Astrocyte (in vitro differentiated cells and primary cell): ENCODE data around the gene CPHXL2. TPM values are rescaled to one million over a fixed set of nuclear protein-coding genes. Genes with fewer than 3 reads are reported as not detected.

ENCODE experiments used
- DNase-seq: peaks from one replicate; pipeline ENCODE4 v3.0.0-alpha.2; 2010; ENCODE audit warnings: low read depth
- FAIRE-seq: peaks from 2 replicates; lab custom pipeline; 2011; peaks lifted over from hg19 to GRCh38; lab: Jason Lieb, UNC
- H2AFZ ChIP-seq: 2 replicates; pipeline ENCODE4 v1.6.0; 2012; ENCODE audit warnings: low read depth, low read length, inconsistent platforms
- H3K27ac ChIP-seq: 2 replicates; pipeline ENCODE4 v1.5.1; 2011; ENCODE audit warnings: low read depth, low read length, inconsistent platforms
- H3K27me3 ChIP-seq: 2 replicates; pipeline ENCODE4 v1.6.0; 2011; ENCODE audit warnings: low read length, inconsistent platforms; ENCODE audit not compliant: insufficient read depth
- H3K36me3 ChIP-seq: 2 replicates; pipeline ENCODE4 v1.5.1; 2011; ENCODE audit warnings: low read length, inconsistent platforms; ENCODE audit not compliant: insufficient read depth
- H3K4me1 ChIP-seq: 2 replicates; pipeline ENCODE4 v1.5.1; 2011; ENCODE audit warnings: low read length, inconsistent platforms; ENCODE audit not compliant: insufficient read depth
- H3K4me2 ChIP-seq: 2 replicates; pipeline ENCODE4 v1.6.0; 2012; ENCODE audit warnings: low read length, inconsistent platforms
- H3K4me3 ChIP-seq: 2 replicates; pipeline ENCODE4 v1.5.1; 2011; ENCODE audit warnings: low read depth, mild to moderate bottlenecking, low read length, inconsistent platforms; ENCODE audit not compliant: insufficient read depth
- H3K79me2 ChIP-seq: 2 replicates; pipeline ENCODE4 v1.6.0; 2012; ENCODE audit warnings: mild to moderate bottlenecking, low read length, inconsistent platforms; ENCODE audit not compliant: insufficient read depth
- H3K9ac ChIP-seq: 2 replicates; pipeline ENCODE4 v1.6.0; 2012; ENCODE audit warnings: mild to moderate bottlenecking, low read length, inconsistent platforms
- H3K9me3 ChIP-seq: 2 replicates; pipeline ENCODE4 v1.5.1; 2012; ENCODE audit warnings: low read depth, mild to moderate bottlenecking, low read length, inconsistent platforms; ENCODE audit not compliant: insufficient read depth
- H4K20me1 ChIP-seq: 2 replicates; pipeline ENCODE4 v1.6.0; 2012; ENCODE audit warnings: low read length, inconsistent platforms; ENCODE audit not compliant: insufficient read depth
- H3K27ac Mint-ChIP-seq: one replicate; pipeline ENCODE4 v1.8.0; 2021; ENCODE audit warnings: mild to moderate bottlenecking, mixed read lengths; ENCODE audit not compliant: unreplicated experiment
- H3K27me3 Mint-ChIP-seq: one replicate; pipeline ENCODE4 v1.8.0; 2021; ENCODE audit warnings: low read depth, mixed read lengths; ENCODE audit not compliant: unreplicated experiment
- H3K36me3 Mint-ChIP-seq: one replicate; pipeline ENCODE4 v1.8.0; 2021; ENCODE audit warnings: low read depth, mixed read lengths; ENCODE audit not compliant: unreplicated experiment
- H3K4me1 Mint-ChIP-seq: one replicate; pipeline ENCODE4 v1.8.0; 2021; ENCODE audit warnings: low read depth, mixed read lengths; ENCODE audit not compliant: unreplicated experiment
- H3K4me3 Mint-ChIP-seq: one replicate; pipeline ENCODE4 v1.8.0; 2021; ENCODE audit warnings: mild to moderate bottlenecking, moderate library complexity, mixed read lengths; ENCODE audit not compliant: unreplicated experiment
- H3K9me3 Mint-ChIP-seq: one replicate; pipeline ENCODE4 v1.8.0; 2021; ENCODE audit warnings: mild to moderate bottlenecking, mixed read lengths; ENCODE audit not compliant: unreplicated experiment
- EZH2 ChIP-seq: IDR thresholded peaks from 2 replicates; pipeline ENCODE4 v1.6.1; 2012; ENCODE audit warnings: mild to moderate bottlenecking, low read length, inconsistent platforms; ENCODE audit not compliant: insufficient read depth
- total RNA-seq: library from RNA; stranded (reverse); gene quantifications from 2 replicates; pipeline ENCODE4 v1.2.1, GENCODE V29; 2021
- TF ChIP-seq, protein P1 (sequence below): IDR thresholded peaks from 2 replicates; pipeline ENCODE4 v1.5.1; 2011; ENCODE audit warnings: low read depth, mild to moderate bottlenecking, inconsistent platforms, low read length, moderate library complexity; ENCODE audit not compliant: insufficient read depth

Gene CPHXL2
- total RNA-seq, 1 donor from 2014 or later, result not detected

- TF ChIP-seq EZH2, result no peak
- TF ChIP-seq, protein P1, sequence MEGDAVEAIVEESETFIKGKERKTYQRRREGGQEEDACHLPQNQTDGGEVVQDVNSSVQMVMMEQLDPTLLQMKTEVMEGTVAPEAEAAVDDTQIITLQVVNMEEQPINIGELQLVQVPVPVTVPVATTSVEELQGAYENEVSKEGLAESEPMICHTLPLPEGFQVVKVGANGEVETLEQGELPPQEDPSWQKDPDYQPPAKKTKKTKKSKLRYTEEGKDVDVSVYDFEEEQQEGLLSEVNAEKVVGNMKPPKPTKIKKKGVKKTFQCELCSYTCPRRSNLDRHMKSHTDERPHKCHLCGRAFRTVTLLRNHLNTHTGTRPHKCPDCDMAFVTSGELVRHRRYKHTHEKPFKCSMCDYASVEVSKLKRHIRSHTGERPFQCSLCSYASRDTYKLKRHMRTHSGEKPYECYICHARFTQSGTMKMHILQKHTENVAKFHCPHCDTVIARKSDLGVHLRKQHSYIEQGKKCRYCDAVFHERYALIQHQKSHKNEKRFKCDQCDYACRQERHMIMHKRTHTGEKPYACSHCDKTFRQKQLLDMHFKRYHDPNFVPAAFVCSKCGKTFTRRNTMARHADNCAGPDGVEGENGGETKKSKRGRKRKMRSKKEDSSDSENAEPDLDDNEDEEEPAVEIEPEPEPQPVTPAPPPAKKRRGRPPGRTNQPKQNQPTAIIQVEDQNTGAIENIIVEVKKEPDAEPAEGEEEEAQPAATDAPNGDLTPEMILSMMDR, result no peak
- Mint-ChIP-seq H3K9me3 (peaks cover 2% of the 10 kb centered on the region), H3K4me3 (no peak overlapping the region), H3K27me3 (no peaks in the 10 kb centered on the region), H3K4me1 (peaks cover 15% of the 10 kb centered on the region), H3K36me3 (peaks cover 23% of the 10 kb centered on the region), H3K27ac (peak overlapping the region; percentile 59)
- peaks cover 37% of the 10 kb centered on the region for H3K36me3 ChIP-seq
- no peak overlapping the region for H2AFZ ChIP-seq
- DNase-seq, result peak; percentile 62
- H3K27ac ChIP-seq, result no peak overlapping the region
- H4K20me1 ChIP-seq, result no peaks in the 10 kb centered on the region
- no peak overlapping the region for H3K4me2 ChIP-seq
- no peak for FAIRE-seq
- no peaks in the 10 kb centered on the region for H3K27me3 ChIP-seq
- H3K79me2 ChIP-seq, result peaks cover 12% of the 10 kb centered on the region
- H3K9ac ChIP-seq, result no peak overlapping the region
- H3K9me3 ChIP-seq, result no peaks in the 10 kb centered on the region
- H3K4me3 ChIP-seq, result no peak overlapping the region
- H3K4me1 ChIP-seq, result peaks cover 6% of the 10 kb centered on the region
Measured at GRCh38 chr16:75624921-75625334, 51.9 kb downstream of the CPHXL2 start.

DNA sequence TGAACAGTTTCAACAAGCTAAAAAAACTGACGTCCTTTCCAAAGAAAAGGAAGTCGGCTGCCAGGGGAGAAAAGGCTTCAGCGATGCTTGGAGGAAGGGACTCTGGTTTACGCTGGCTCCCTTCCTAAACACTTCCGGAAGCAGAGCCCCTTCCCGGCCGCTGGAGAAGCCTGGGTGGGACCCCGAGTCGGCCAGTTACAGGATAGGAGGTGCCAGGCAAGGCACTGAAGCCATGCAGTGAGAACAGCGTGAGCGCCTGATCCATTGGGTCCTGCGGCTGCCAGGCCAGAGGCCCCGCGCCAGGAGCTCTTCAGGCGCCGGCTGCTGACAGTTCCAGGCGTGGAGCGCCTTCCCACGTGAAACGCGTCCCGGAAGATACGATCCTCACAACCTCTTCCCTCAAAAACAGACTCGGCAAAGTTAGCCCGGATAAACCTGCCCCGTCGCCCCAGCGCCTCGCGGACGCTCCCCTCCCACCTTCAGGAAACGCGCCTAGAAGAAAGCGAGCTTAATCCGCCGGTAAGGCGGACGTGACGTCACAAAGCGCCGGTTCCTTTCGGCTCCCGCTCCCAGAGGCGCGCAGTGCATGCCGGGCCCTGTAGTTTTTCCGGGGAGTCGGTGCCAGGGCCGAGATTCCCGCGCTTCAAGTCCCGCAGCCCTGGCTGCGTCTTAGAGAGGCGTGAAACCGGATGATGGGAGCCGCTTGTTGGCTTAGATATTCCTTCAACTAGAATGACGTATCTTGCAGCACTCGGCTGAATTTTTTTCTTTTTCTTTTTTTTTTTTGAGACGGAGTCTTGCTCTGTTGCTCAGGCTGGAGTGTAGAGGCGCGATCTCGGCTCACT is 53.8 kb downstream of the CPHXL2 start, which contains the start of gene ADAT1:
ADAT1 (minus strand) TSS at position 521 of the 845 bp plus-strand sequence. CDS start 2,482 bp downstream, outside the sequence.
- no peak for FAIRE-seq

More for the DNA sequence above, 53.8 kb downstream of the CPHXL2 start, which contains the start of gene ADAT1:
- Histone ChIP-seq H3K27ac (peak within 1 kb of the TSS; percentile 89), H4K20me1 (no peaks in the 10 kb centered on the region), H3K4me2 (peak within 1 kb of the TSS; percentile 91), H3K4me1 (peaks cover 6% of the 10 kb centered on the region), H2AFZ (peak within 1 kb of the TSS; percentile 81), H3K9ac (peak within 1 kb of the TSS; percentile 95), H3K4me3 (peak within 1 kb of the TSS; percentile 77), H3K9me3 (no peaks in the 10 kb centered on the region), H3K27me3 (no peaks in the 10 kb centered on the region), H3K79me2 (peaks cover 12% of the 10 kb centered on the region), H3K36me3 (peaks cover 31% of the 10 kb centered on the region)
- Mint-ChIP-seq H3K27me3 (no peaks in the 10 kb centered on the region), H3K27ac (peak within 1 kb of the TSS; percentile 97), H3K9me3 (no peaks in the 10 kb centered on the region), H3K36me3 (peaks cover 24% of the 10 kb centered on the region), H3K4me1 (peaks cover 9% of the 10 kb centered on the region), H3K4me3 (peak within 1 kb of the TSS; percentile 94)
- peak; percentile 97 for DNase-seq
- TF ChIP-seq, protein P1, result no peak
- TF ChIP-seq EZH2, result no peak
